Panc1 (cell line): ENCODE results near the gene HS2ST1. TPM values are rescaled to one million over a fixed set of nuclear protein-coding genes. Genes with fewer than 3 reads are reported as not detected.

Experiments
- ATAC-seq: fragments of 200-7000 bp; cut with Tn5 transposase; 2 replicates; pipeline ENCODE4 v1.9.1; 2020; ENCODE audit warnings: mild to moderate bottlenecking, moderate library complexity
- BruUV-seq: library from RNA; stranded (reverse); fragments of 400-500 nt; replicated peaks from 2 replicates; lab custom pipeline; 2021; lab: Mats Ljungman, UMichigan
- CTCF ChIA-PET: fragments of 300-600 bp; sonication (Branson Sonifier 250); formaldehyde crosslinking; loops from one replicate; lab custom pipeline; 2022; ENCODE audit warnings: antibody characterized with exemption; lab: Charles Lee
- POLR2A ChIA-PET: fragments of 300-600 bp; sonication (Branson Sonifier 250); formaldehyde crosslinking; loops from one replicate; lab custom pipeline; 2022; ENCODE audit warnings: antibody characterized with exemption; lab: Charles Lee
- DNase-seq: peaks from one replicate; pipeline ENCODE4 v3.0.0-alpha.2; 2010; ENCODE audit warnings: low read depth, low spot score
- H3K27ac ChIP-seq: 2 replicates; pipeline ENCODE4 v1.5.1; 2011; ENCODE audit warnings: mild to moderate bottlenecking, low read length, inconsistent platforms
- H3K27me3 ChIP-seq: fragments of 200-500 bp; sonication (Bioruptor generic); 2 replicates; pipeline ENCODE4 v1.6.0; 2014; ENCODE audit warnings: low read length, inconsistent platforms; ENCODE audit not compliant: control insufficient read depth, insufficient read depth
- H3K36me3 ChIP-seq: fragments of 200-500 bp; sonication (Bioruptor generic); 2 replicates; pipeline ENCODE4 v1.5.1; 2014; ENCODE audit warnings: inconsistent platforms, mild to moderate bottlenecking, low read length, moderate library complexity; ENCODE audit not compliant: control insufficient read depth, insufficient read depth
- H3K4me1 ChIP-seq: 2 replicates; pipeline ENCODE4 v1.5.1; 2011; ENCODE audit warnings: inconsistent platforms, mild to moderate bottlenecking, low read length, moderate library complexity; ENCODE audit not compliant: control insufficient read depth, insufficient read depth
- H3K4me3 ChIP-seq, 2 experiments: 2 replicates each; pipeline ENCODE4 v1.5.1; 2011 to 2012; ENCODE audit warnings: low read depth in 2 of 2, low read length in 2 of 2, mild to moderate bottlenecking in 2 of 2, inconsistent platforms in 1 of 2, moderate library complexity in 1 of 2
- H3K9me3 ChIP-seq: fragments of 200-500 bp; sonication (Bioruptor generic); 2 replicates; pipeline ENCODE4 v1.5.1; 2014; ENCODE audit warnings: low read depth, mild to moderate bottlenecking, inconsistent platforms, low read length, moderate library complexity; ENCODE audit not compliant: control insufficient read depth, insufficient read depth
- CTCF ChIP-seq: fragments of 450-650 bp; IDR thresholded peaks from 2 replicates; pipeline ENCODE4 v1.5.1; 2017; ENCODE audit warnings: mild to moderate bottlenecking
- POLR2AphosphoS5 ChIP-seq: IDR thresholded peaks from 2 replicates; pipeline ENCODE4 v1.6.1; 2012; ENCODE audit warnings: mild to moderate bottlenecking, low read depth, low read length, moderate library complexity
- REST ChIP-seq, 2 experiments: IDR thresholded peaks; 2 replicates each; pipeline ENCODE4 v1.6.1; 2011 to 2012; ENCODE audit warnings: low read depth in 2 of 2, control low read depth in 1 of 2, low read length in 1 of 2, mild to moderate bottlenecking in 1 of 2, moderate library complexity in 1 of 2; ENCODE audit not compliant: insufficient read depth in 1 of 2
- SIN3A ChIP-seq: IDR thresholded peaks from 2 replicates; pipeline ENCODE4 v1.6.1; 2012; ENCODE audit warnings: low read depth, mild to moderate bottlenecking, low read length, moderate library complexity, borderline replicate concordance; ENCODE audit not compliant: insufficient read depth
- TCF7L2 ChIP-seq: IDR thresholded peaks from 2 replicates; pipeline ENCODE4 v1.6.1; 2011; ENCODE audit warnings: mild to moderate bottlenecking, low read depth, low read length, inconsistent platforms
- in situ Hi-C: cut with HindIII; loops from 2 replicates; pipeline ENCODE4 v1.10.0; 2016; ENCODE audit warnings: low sequenced_read_pairs, low pct_unique_long_range_greater_than_20kb
- intact Hi-C: fragments of 100-400 bp; cut with micrococcal nuclease; formaldehyde crosslinking; loops from one replicate; pipeline ENCODE4 v1.10.0; 2022; ENCODE audit not compliant: unreplicated experiment
- total RNA-seq: library from RNA; stranded (reverse); gene quantifications from one replicate; pipeline ENCODE4 v1.2.1, GENCODE V29; 2021; ENCODE audit not compliant: unreplicated experiment

Gene HS2ST1
- total RNA-seq, 1 experiment from 2014 or later: 81.0 TPM

- no peaks in the 10 kb centered on the region for H3K9me3 ChIP-seq
- no peak overlapping the region for H3K27ac ChIP-seq
- peaks cover 2% of the 10 kb centered on the region; the same call in 1 of the 2 replicates for H3K27me3 ChIP-seq
- no peaks in the 10 kb centered on the region for H3K36me3 ChIP-seq
- H3K4me3 ChIP-seq: no peak overlapping the region
- intact Hi-C loops (no loop called here), in situ Hi-C loops (no loop called here)
- no peak for DNase-seq
- POLR2A ChIA-PET: no interaction called here
- H3K4me1 ChIP-seq: no peaks in the 10 kb centered on the region
- no TSS peak for BruUV-seq
- TF ChIP-seq CTCF (no peak), POLR2AphosphoS5 (no peak), SIN3A (no peak), TCF7L2 (no peak), REST (IDR thresholded peaks at IDR 0.05; ENCODE audit: insufficient read depth in 1 of 2, low read depth in 2 of 2, low read length in 1 of 2) (no peak)
- CTCF ChIA-PET: interaction anchor here (0.7 kb wide), 1 partner anchor 1531 kb away, joined by 6 read pairs; no protein-coding TSS in a partner anchor
- ATAC-seq: no peak
Observed at GRCh38 chr1:87123610-87124009, 209.2 kb downstream of the HS2ST1 start.

- Histone ChIP-seq H3K4me1 (no peaks in the 10 kb centered on the region), H3K4me3 (no peak overlapping the region), H3K27me3 (peaks cover 2% of the 10 kb centered on the region; the same call in 1 of the 2 replicates), H3K36me3 (no peaks in the 10 kb centered on the region), H3K9me3 (no peaks in the 10 kb centered on the region), H3K27ac (no peak overlapping the region)
- intact Hi-C loops (no loop called here), in situ Hi-C loops (no loop called here)
- TF ChIP-seq CTCF (no peak), POLR2AphosphoS5 (no peak), SIN3A (no peak), TCF7L2 (no peak), REST (IDR thresholded peaks at IDR 0.05; ENCODE audit: insufficient read depth in 1 of 2, low read depth in 2 of 2, low read length in 1 of 2) (no peak)
- DNase-seq: no peak
- no peak for ATAC-seq
- POLR2A ChIA-PET: no interaction called here
- BruUV-seq: no TSS peak
- CTCF ChIA-PET: no interaction called here
Observed at GRCh38 chr1:87126886-87127505, 212.6 kb downstream of the HS2ST1 start.
